ENCODE data around the gene CMPK1. TPM values are rescaled to one million over a fixed set of nuclear protein-coding genes. Genes with fewer than 3 reads are reported as not detected.

CMPK1 gene
- total and polyA plus RNA-seq, 10 of the 15 experiments (the other 5 are each of a cell fraction or from before 2014, with no cell fraction given) = 43.7 to 159 (median 85.6) TPM

DNA sequence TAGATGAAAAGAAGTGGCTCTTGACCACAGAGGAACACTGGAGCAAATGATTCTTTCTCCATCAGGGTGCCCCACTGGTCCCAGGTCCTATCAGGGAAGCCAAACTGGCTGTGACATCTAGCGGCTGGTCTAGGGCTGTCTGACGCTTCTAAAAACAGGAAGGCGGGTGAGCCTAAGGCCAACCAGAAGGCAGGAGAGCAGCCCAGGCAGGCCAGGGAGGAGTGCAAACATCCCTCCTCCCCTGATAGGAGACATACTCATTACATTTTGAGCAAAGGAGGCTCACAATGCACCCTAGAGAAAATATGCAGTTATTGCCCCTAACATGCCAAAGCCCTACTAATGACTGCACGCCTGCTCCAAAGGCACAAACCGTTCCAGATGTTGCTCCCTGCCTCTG, 72.1 kb downstream of the CMPK1 start:
- SMC1A ChIA-PET (ENCODE audit: uncharacterized antibody, unreplicated experiment) = no interaction called here
- Histone ChIP-seq H3K36me3 (ENCODE audit: control insufficient read depth in 2 of 2, insufficient read depth in 2 of 2, low read length in 1 of 2) (no peaks in the 10 kb centered on the region), H3K9me3 (replicated peaks; ENCODE audit: control insufficient read depth, insufficient read depth, low read length) (no peaks in the 10 kb centered on the region), H3K9ac (ENCODE audit: control insufficient read depth, insufficient read depth, low read length) (no peak overlapping the region), H3K4me3 (no peak overlapping the region), H4K20me1 (ENCODE audit: control insufficient read depth, insufficient read depth) (no peaks in the 10 kb centered on the region), H3K27ac (ENCODE audit: control insufficient read depth, insufficient read depth) (no peak overlapping the region), H3K4me2 (ENCODE audit: control insufficient read depth, insufficient read depth) (no peak overlapping the region), H3K4me1 (ENCODE audit: control insufficient read depth, insufficient read depth, low read length) (no peaks in the 10 kb centered on the region), H2AFZ (ENCODE audit: control insufficient read depth, low read depth, low read length) (no peak overlapping the region), H3K79me2 (ENCODE audit: control insufficient read depth, insufficient read depth, low read length) (no peaks in the 10 kb centered on the region), H3K27me3 (replicated peaks in 1 of 2; ENCODE audit: control insufficient read depth in 2 of 2, insufficient read depth in 2 of 2, low read length in 1 of 2) (0 out of 4 replicates have a peak, but pooled peaks cover 0 to 1% of the 10 kb centered on the region in 2 experiments)
- CTCF ChIA-PET = interaction anchor here (1.5 kb wide), 1 partner anchor 17 kb away, joined by 4 read pairs; no protein-coding TSS in a partner anchor
- DNase-seq (ENCODE audit: low read depth, low spot score) = no peak
- intact Hi-C loops (cut with micrococcal nuclease; ENCODE audit: unreplicated experiment) = no loop called here
- BruUV-seq (replicated peaks) = no TSS peak
- TF ChIP-seq SREBF1 (IDR thresholded peaks at IDR 0.05; ENCODE audit: low read length) (no peak), TCF12 (IDR thresholded peaks at IDR 0.05; ENCODE audit: low read depth, low read length) (no peak), TCF7 (IDR thresholded peaks at IDR 0.05; ENCODE audit: borderline replicate concordance) (no peak), BRCA1 (IDR thresholded peaks at IDR 0.05; ENCODE audit: low read depth, low read length) (no peak), HDAC6 (IDR thresholded peaks at IDR 0.05; ENCODE audit: unreplicated experiment) (no peak), RAD51 (IDR thresholded peaks at IDR 0.05) (no peak)
- TF ChIP-seq, protein P1, sequence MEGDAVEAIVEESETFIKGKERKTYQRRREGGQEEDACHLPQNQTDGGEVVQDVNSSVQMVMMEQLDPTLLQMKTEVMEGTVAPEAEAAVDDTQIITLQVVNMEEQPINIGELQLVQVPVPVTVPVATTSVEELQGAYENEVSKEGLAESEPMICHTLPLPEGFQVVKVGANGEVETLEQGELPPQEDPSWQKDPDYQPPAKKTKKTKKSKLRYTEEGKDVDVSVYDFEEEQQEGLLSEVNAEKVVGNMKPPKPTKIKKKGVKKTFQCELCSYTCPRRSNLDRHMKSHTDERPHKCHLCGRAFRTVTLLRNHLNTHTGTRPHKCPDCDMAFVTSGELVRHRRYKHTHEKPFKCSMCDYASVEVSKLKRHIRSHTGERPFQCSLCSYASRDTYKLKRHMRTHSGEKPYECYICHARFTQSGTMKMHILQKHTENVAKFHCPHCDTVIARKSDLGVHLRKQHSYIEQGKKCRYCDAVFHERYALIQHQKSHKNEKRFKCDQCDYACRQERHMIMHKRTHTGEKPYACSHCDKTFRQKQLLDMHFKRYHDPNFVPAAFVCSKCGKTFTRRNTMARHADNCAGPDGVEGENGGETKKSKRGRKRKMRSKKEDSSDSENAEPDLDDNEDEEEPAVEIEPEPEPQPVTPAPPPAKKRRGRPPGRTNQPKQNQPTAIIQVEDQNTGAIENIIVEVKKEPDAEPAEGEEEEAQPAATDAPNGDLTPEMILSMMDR (IDR thresholded peaks at IDR 0.05 in 2 of 3, conservative IDR thresholded peaks at IDR 0.05 in 1 of 3; ENCODE audit: control insufficient read depth in 2 of 3, extremely low read depth in 1 of 3, insufficient read depth in 1 of 3, low read depth in 3 of 3, low read length in 3 of 3) = 0 out of 6 replicates have a peak, but pooled peaks of 1 of the 3 experiments have one; percentile 12
- no peak for FAIRE-seq
- RAD21 ChIA-PET (ENCODE audit: unreplicated experiment) = no interaction called here
- ATAC-seq = peak; percentile 46
- 55% methylated on average over 5 of the region's 5 CpGs for WGBS (ENCODE audit: insufficient coverage, insufficient replicate concordance, low lambda C conversion rate, missing lambda C conversion rate)
- POLR2A ChIA-PET = no interaction called here
- in situ Hi-C loops (cut with MboI) = no loop called here
